H1 (cell line): ENCODE results near the gene ZNF134. TPM values are rescaled to one million over a fixed set of nuclear protein-coding genes. Genes with fewer than 3 reads are reported as not detected.

Experiments used
- BACH1 ChIP-seq: IDR thresholded peaks from 2 replicates; pipeline ENCODE4 v1.6.1; 2012; ENCODE audit warnings: low read length, improper control_type of control experiment
- CTBP2 ChIP-seq: IDR thresholded peaks from 2 replicates; pipeline ENCODE4 v1.7.0; 2011; ENCODE audit warnings: borderline replicate concordance, mild to moderate bottlenecking, moderate library complexity, mixed read lengths, low read length; ENCODE audit not compliant: insufficient read depth, insufficient read length
- GABPA ChIP-seq: IDR thresholded peaks from 2 replicates; pipeline ENCODE4 v1.6.1; 2011; ENCODE audit warnings: mild to moderate bottlenecking, low read length, moderate library complexity, borderline replicate concordance; ENCODE audit not compliant: insufficient read depth
- TAF7 ChIP-seq: optimal IDR thresholded peaks from 2 replicates; pipeline ENCODE3; 2011; ENCODE audit warnings: low read depth, mild to moderate bottlenecking, inconsistent platforms, low read length, moderate library complexity, borderline replicate concordance
- TCF12 ChIP-seq: IDR thresholded peaks from 2 replicates; pipeline ENCODE4 v1.6.1; 2011; ENCODE audit warnings: low read depth, mild to moderate bottlenecking, low read length
- YY1 ChIP-seq: IDR thresholded peaks from 2 replicates; pipeline ENCODE4 v1.6.1; 2011; ENCODE audit warnings: low read depth, mild to moderate bottlenecking, low read length
- polyA plus RNA-seq, 7 experiments: library from polyadenylated mRNA; depleted of rRNA in 3 of 7; stranded (reverse) in 5 of 7; unstranded in 2 of 7; fragments of >200 nt in 5 of 7; fragments of 200-250 nt in 2 of 7; gene quantifications; 1 replicate in 5 of 7; 2 replicates in 1 of 7; 4 replicates in 1 of 7; pipeline versions ENCODE4 v1.2.1 to v1.2.3, GENCODE V29; 2011 to 2013; ENCODE audit warnings: missing spikeins in 2 of 7, mixed read lengths in 2 of 7
- total RNA-seq: library from RNA; stranded (reverse); fragmentation: NEBNext Ultra II Directional; extraction: Animal tissue kit (Norgen Biotek cat#: 25700); gene quantifications from 2 replicates; pipeline ENCODE4 v1.2.1, GENCODE V29; 2021
- TF ChIP-seq, protein P1 (sequence below): fragments of 300-600 bp; sonication (generic); IDR thresholded peaks from 2 replicates; pipeline ENCODE4 v1.7.1; 2012; ENCODE audit warnings: low read length, moderate library complexity, mild to moderate bottlenecking, inconsistent platforms; ENCODE audit not compliant: insufficient replicate concordance
- TF ChIP-seq, protein P2 (sequence below): IDR thresholded peaks from 2 replicates; pipeline ENCODE4 v1.6.1; 2012; ENCODE audit warnings: low read length, inconsistent platforms

The ZNF134 gene
- total and polyA plus RNA-seq, 2 of the 8 experiments (the other 6 are each of a cell fraction or from before 2014, with no cell fraction given): 16.6 to 54.6 TPM

DNA sequence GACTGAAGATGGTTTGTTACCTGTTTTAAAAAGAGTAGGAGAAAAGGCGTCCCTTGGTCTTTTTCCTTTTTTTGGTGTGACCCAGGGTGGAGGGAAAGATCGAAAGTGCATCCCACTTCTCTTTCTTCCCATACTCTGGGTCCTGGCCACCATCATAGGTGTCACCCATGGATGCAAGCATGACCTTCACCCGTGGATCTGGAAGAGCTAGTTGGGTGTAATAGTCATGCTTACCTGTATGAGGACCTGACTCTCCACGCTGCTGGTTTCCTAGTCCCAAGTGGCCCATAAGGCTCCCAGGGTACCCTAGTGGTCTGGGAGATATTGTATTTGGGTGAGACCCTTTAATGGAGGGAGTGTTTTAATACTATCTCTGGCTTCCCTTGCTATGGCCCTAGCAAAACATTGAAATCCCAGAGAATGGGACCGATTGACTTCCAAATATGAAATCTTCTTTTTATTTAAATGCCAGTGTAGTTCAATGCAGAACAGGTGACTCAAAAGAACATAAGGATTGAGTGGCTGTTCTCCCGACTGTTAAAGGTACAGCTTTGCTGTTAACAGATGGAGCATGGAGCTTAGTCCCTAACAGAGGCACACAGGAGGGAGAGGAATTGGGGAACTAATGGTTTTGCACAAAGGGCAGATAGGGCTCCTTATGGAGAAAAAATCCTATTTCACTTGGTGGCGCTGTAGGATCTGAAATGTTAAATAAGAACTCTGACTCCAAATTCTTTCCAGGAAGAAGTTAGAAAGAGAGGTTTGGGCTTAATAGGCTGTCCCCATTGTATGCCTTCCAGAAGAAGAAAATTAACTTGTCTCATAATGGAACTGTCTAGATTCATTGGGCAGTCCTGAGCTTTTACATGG is 47.4 kb upstream of the ZNF134 start (continued):
- TF ChIP-seq, protein P1, sequence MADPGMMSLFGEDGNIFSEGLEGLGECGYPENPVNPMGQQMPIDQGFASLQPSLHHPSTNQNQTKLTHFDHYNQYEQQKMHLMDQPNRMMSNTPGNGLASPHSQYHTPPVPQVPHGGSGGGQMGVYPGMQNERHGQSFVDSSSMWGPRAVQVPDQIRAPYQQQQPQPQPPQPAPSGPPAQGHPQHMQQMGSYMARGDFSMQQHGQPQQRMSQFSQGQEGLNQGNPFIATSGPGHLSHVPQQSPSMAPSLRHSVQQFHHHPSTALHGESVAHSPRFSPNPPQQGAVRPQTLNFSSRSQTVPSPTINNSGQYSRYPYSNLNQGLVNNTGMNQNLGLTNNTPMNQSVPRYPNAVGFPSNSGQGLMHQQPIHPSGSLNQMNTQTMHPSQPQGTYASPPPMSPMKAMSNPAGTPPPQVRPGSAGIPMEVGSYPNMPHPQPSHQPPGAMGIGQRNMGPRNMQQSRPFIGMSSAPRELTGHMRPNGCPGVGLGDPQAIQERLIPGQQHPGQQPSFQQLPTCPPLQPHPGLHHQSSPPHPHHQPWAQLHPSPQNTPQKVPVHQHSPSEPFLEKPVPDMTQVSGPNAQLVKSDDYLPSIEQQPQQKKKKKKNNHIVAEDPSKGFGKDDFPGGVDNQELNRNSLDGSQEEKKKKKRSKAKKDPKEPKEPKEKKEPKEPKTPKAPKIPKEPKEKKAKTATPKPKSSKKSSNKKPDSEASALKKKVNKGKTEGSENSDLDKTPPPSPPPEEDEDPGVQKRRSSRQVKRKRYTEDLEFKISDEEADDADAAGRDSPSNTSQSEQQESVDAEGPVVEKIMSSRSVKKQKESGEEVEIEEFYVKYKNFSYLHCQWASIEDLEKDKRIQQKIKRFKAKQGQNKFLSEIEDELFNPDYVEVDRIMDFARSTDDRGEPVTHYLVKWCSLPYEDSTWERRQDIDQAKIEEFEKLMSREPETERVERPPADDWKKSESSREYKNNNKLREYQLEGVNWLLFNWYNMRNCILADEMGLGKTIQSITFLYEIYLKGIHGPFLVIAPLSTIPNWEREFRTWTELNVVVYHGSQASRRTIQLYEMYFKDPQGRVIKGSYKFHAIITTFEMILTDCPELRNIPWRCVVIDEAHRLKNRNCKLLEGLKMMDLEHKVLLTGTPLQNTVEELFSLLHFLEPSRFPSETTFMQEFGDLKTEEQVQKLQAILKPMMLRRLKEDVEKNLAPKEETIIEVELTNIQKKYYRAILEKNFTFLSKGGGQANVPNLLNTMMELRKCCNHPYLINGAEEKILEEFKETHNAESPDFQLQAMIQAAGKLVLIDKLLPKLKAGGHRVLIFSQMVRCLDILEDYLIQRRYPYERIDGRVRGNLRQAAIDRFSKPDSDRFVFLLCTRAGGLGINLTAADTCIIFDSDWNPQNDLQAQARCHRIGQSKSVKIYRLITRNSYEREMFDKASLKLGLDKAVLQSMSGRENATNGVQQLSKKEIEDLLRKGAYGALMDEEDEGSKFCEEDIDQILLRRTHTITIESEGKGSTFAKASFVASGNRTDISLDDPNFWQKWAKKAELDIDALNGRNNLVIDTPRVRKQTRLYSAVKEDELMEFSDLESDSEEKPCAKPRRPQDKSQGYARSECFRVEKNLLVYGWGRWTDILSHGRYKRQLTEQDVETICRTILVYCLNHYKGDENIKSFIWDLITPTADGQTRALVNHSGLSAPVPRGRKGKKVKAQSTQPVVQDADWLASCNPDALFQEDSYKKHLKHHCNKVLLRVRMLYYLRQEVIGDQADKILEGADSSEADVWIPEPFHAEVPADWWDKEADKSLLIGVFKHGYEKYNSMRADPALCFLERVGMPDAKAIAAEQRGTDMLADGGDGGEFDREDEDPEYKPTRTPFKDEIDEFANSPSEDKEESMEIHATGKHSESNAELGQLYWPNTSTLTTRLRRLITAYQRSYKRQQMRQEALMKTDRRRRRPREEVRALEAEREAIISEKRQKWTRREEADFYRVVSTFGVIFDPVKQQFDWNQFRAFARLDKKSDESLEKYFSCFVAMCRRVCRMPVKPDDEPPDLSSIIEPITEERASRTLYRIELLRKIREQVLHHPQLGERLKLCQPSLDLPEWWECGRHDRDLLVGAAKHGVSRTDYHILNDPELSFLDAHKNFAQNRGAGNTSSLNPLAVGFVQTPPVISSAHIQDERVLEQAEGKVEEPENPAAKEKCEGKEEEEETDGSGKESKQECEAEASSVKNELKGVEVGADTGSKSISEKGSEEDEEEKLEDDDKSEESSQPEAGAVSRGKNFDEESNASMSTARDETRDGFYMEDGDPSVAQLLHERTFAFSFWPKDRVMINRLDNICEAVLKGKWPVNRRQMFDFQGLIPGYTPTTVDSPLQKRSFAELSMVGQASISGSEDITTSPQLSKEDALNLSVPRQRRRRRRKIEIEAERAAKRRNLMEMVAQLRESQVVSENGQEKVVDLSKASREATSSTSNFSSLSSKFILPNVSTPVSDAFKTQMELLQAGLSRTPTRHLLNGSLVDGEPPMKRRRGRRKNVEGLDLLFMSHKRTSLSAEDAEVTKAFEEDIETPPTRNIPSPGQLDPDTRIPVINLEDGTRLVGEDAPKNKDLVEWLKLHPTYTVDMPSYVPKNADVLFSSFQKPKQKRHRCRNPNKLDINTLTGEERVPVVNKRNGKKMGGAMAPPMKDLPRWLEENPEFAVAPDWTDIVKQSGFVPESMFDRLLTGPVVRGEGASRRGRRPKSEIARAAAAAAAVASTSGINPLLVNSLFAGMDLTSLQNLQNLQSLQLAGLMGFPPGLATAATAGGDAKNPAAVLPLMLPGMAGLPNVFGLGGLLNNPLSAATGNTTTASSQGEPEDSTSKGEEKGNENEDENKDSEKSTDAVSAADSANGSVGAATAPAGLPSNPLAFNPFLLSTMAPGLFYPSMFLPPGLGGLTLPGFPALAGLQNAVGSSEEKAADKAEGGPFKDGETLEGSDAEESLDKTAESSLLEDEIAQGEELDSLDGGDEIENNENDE: no peak
- TF ChIP-seq BACH1 (no peak), YY1 (0 out of 2 replicates have a peak, but pooled peaks have one; percentile 12), TCF12 (no peak), CTBP2 (no peak), GABPA (no peak), TAF7 (no peak)
- TF ChIP-seq, protein P2, sequence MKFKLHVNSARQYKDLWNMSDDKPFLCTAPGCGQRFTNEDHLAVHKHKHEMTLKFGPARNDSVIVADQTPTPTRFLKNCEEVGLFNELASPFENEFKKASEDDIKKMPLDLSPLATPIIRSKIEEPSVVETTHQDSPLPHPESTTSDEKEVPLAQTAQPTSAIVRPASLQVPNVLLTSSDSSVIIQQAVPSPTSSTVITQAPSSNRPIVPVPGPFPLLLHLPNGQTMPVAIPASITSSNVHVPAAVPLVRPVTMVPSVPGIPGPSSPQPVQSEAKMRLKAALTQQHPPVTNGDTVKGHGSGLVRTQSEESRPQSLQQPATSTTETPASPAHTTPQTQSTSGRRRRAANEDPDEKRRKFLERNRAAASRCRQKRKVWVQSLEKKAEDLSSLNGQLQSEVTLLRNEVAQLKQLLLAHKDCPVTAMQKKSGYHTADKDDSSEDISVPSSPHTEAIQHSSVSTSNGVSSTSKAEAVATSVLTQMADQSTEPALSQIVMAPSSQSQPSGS: no peak
